Vagina (tissue), 2 donors: ENCODE data around the gene CAPN1. TPM values are rescaled to one million over a fixed set of nuclear protein-coding genes. Genes with fewer than 3 reads are reported as not detected.

Source experiments
- DNase-seq, 2 donors: peaks; one replicate each; pipeline ENCODE4 v3.0.0-alpha.2; 2017; ENCODE audit errors: extremely low spot score in 2 of 2
- H3K27ac ChIP-seq: fragments of 200-600 bp; sonication (generic); one replicate; pipeline ENCODE4 v1.5.1; 2019
- H3K27me3 ChIP-seq: fragments of 200-600 bp; sonication (generic); one replicate; pipeline ENCODE4 v1.5.1; 2019
- H3K36me3 ChIP-seq, 2 donors: fragments of 200-600 bp; sonication (generic); one replicate each; pipeline ENCODE4 v1.5.1; 2017 to 2019
- H3K4me1 ChIP-seq: fragments of 200-600 bp; sonication (generic); one replicate; pipeline ENCODE4 v1.5.1; 2019
- H3K4me3 ChIP-seq, 2 donors: fragments of 200-600 bp; sonication (generic); 1 replicate in 1 of 2; 2 replicates in 1 of 2; pipeline ENCODE4 v1.5.1; 2016 to 2019
- H3K9me3 ChIP-seq: fragments of 200-600 bp; sonication (generic); one replicate; pipeline ENCODE4 v1.5.1; 2019
- POLR2A ChIP-seq, 2 donors: fragments of 450-650 bp; IDR thresholded peaks; one replicate each; pipeline ENCODE4 v1.6.1; 2017; ENCODE audit warnings: antibody characterized with exemption in 2 of 2, mild to moderate bottlenecking in 2 of 2, moderate library complexity in 2 of 2
- POLR2AphosphoS5 ChIP-seq, 2 donors: sonication (generic); formaldehyde crosslinking; IDR thresholded peaks; one replicate each; pipeline ENCODE4 v1.9.0; 2017; ENCODE audit warnings: antibody characterized with exemption in 2 of 2, mild to moderate bottlenecking in 2 of 2, low read depth in 1 of 2; ENCODE audit not compliant: insufficient read depth in 1 of 2
- intact Hi-C: fragments of 100-400 bp; cut with DNase I; formaldehyde crosslinking; loops from one replicate; pipeline ENCODE4 v1.15.1; 2023
- total RNA-seq: library from RNA; depleted of rRNA; stranded (reverse); fragments of >200 nt; gene quantifications from one replicate; pipeline ENCODE4 v1.2.3, GENCODE V29; 2016
- TF ChIP-seq, protein P1 (sequence below), 3 experiments: fragments of 450-650 bp in 2 of 3; fragments of 200-600 bp in 1 of 3; sonication (generic) in 1 of 3; IDR thresholded peaks; one replicate each; pipeline ENCODE4 v1.5.1; 2017 to 2019; ENCODE audit warnings: antibody characterized with exemption in 3 of 3, mild to moderate bottlenecking in 2 of 3, moderate library complexity in 2 of 3

Gene CAPN1
- total RNA-seq, 1 donor from 2014 or later = 302 TPM

DNA sequence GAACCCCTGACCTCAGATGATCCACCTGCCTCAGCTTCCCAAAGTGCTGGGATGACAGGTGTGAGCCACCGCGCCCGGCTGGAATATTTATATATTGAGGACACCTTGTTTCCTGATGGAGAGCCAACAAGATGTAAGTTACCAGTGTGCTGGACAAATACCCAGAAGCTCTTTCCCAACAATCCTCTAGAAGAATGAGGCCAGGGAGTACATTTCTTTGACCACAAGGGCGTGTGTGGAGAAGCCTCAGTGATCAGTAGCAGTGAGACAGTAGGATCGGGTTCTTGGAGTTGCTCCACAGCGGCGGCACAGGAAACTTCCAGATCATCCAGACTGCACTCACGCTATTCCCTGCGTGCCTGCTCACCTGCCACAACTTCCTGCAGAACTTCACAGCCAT lies 69.7 kb downstream of the CAPN1 start:
- Histone ChIP-seq H3K27me3 (no peaks in the 10 kb centered on the region), H3K4me1 (no peaks in the 10 kb centered on the region), H3K27ac (no peak overlapping the region), H3K4me3 (no peak overlapping the region), H3K9me3 (no peaks in the 10 kb centered on the region), H3K36me3 (no peaks in the 10 kb centered on the region)
- intact Hi-C loops = no loop called here
- no peak for TF ChIP-seq POLR2AphosphoS5 (IDR thresholded peaks at IDR 0.05; ENCODE audit: insufficient read depth in 1 of 2, low read depth in 1 of 2)
- TF ChIP-seq, protein P1, sequence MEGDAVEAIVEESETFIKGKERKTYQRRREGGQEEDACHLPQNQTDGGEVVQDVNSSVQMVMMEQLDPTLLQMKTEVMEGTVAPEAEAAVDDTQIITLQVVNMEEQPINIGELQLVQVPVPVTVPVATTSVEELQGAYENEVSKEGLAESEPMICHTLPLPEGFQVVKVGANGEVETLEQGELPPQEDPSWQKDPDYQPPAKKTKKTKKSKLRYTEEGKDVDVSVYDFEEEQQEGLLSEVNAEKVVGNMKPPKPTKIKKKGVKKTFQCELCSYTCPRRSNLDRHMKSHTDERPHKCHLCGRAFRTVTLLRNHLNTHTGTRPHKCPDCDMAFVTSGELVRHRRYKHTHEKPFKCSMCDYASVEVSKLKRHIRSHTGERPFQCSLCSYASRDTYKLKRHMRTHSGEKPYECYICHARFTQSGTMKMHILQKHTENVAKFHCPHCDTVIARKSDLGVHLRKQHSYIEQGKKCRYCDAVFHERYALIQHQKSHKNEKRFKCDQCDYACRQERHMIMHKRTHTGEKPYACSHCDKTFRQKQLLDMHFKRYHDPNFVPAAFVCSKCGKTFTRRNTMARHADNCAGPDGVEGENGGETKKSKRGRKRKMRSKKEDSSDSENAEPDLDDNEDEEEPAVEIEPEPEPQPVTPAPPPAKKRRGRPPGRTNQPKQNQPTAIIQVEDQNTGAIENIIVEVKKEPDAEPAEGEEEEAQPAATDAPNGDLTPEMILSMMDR (IDR thresholded peaks at IDR 0.05) = no peak
- no peak for TF ChIP-seq POLR2A (IDR thresholded peaks at IDR 0.05)
- no peak for DNase-seq

DNA sequence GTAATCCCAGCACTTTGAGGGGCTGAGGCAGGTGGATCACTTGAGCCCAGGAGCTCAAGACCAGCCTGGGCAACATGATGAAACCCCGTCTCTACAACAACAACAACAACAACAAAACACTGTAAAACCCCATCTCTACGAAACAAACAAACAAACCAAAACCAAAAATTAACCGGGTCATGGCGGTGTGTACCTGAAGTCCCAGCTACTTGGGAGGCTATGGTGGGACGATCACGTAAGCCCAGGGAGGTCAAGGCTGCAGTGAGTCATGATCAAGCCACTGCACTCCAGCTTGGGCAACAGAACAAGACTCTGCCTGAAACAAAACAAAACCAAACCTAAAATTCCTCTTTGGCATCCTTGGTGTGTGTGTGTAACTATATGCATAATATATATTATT lies 73.0 kb downstream of the CAPN1 start:
- intact Hi-C loops = no loop called here
- no peak overlapping the region for H3K4me3 ChIP-seq
- H3K36me3 ChIP-seq = no peaks in the 10 kb centered on the region
- H3K27ac ChIP-seq = no peak overlapping the region
- H3K4me1 ChIP-seq = no peaks in the 10 kb centered on the region
- no peaks in the 10 kb centered on the region for H3K9me3 ChIP-seq
- TF ChIP-seq POLR2A (IDR thresholded peaks at IDR 0.05) = no peak
- TF ChIP-seq, protein P1 (IDR thresholded peaks at IDR 0.05) = no peak
- TF ChIP-seq POLR2AphosphoS5 (IDR thresholded peaks at IDR 0.05; ENCODE audit: insufficient read depth in 1 of 2, low read depth in 1 of 2) = no peak
- DNase-seq = no peak
- H3K27me3 ChIP-seq = no peaks in the 10 kb centered on the region

DNA sequence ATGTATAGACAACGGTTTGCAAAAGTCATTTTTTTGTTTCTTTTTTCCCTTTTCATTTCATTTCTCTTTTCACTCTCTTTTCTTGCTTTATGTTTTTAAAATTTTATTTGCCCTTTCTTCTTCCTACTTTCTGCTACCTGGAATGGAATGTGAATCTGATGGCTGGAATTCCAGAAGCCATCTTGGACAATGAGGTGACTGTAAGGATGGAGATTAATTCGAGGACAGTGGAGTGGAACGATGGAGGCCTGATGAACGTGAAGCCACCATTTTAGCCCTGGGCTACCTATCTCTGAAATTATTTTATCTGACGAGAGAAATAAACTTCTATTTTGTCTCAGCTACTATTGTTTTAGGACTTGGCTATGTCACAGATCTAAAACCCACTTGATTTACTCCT lies 77.3 kb downstream of the CAPN1 start:
- Histone ChIP-seq H3K27ac (no peak overlapping the region), H3K27me3 (no peaks in the 10 kb centered on the region), H3K4me1 (peaks cover 20% of the 10 kb centered on the region), H3K36me3 (no peaks in the 10 kb centered on the region), H3K4me3 (no peak overlapping the region), H3K9me3 (no peaks in the 10 kb centered on the region)
- TF ChIP-seq, protein P1 (IDR thresholded peaks at IDR 0.05) = no peak
- no peak for TF ChIP-seq POLR2AphosphoS5 (IDR thresholded peaks at IDR 0.05; ENCODE audit: insufficient read depth in 1 of 2, low read depth in 1 of 2)
- TF ChIP-seq POLR2A (IDR thresholded peaks at IDR 0.05) = no peak
- no peak for DNase-seq
- intact Hi-C loops = no loop called here

DNA sequence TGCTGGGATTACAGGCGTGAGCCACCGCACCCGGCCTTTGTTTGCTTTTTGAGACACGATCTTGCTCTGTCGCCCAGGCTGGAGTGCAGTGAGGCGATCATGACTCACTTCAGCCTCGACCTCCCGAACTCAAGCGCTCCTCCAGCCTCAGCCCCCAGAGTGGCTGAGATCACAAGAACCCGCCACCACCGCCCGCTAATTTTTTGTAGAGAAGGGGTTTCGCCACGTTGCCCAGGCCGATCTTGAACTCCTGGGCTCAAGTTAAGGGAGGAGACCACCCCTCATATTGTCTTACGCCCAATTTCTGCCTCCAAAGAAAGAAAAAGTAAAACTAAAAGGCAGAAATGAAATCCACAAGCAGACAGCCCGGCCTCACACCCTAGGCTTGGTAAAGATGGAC lies 78.6 kb downstream of the CAPN1 start:
- no peaks in the 10 kb centered on the region for H3K9me3 ChIP-seq
- intact Hi-C loops = no loop called here
- H3K4me3 ChIP-seq = no peak overlapping the region
- no peaks in the 10 kb centered on the region for H3K36me3 ChIP-seq
- peaks cover 20% of the 10 kb centered on the region for H3K4me1 ChIP-seq
- H3K27ac ChIP-seq = no peak overlapping the region
- no peaks in the 10 kb centered on the region for H3K27me3 ChIP-seq
- TF ChIP-seq POLR2AphosphoS5 (IDR thresholded peaks at IDR 0.05; ENCODE audit: insufficient read depth in 1 of 2, low read depth in 1 of 2) (no peak), POLR2A (IDR thresholded peaks at IDR 0.05) (no peak)
- TF ChIP-seq, protein P1 (IDR thresholded peaks at IDR 0.05) = no peak
- DNase-seq = no peak

DNA sequence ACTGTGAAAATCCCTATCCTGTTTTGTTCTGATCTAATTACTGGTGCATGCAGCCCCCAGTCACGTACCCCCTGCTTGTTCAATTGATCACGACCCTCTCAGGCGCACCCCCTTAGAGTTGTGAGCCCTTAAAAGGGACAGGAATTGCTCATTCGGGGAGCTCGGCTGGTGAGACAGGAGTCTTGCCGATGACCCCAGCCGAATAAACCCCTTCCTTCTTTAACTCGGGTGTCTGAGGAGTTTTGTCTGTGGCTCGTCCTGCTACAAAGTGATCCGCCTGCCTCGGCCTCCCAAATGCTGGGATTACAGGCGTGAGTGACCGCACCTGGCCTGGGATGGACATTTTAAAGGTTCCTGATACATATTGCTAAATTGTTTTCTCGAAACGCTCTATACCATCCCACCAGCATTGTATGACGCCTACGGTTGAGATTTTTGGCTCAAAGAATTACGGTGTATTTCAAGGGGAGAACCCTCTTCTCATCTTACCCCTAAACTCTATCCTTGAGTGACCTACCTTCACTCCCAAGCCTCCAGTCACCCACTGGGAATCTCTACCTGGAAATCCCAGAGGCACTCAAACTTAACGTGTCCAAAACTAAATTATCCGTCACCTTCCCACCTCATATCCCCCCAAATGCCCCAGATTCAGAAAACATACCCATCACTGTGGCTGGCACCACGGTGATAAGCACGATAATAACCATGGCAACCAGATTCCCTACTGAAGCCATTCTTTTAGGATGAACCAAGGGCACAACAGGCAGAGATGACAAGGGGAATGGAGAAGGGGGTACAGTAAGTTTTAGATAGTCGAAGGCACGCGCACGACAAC lies 79.2 kb downstream of the CAPN1 start:
- intact Hi-C loops = no loop called here
- peaks cover 20% of the 10 kb centered on the region for H3K4me1 ChIP-seq
- DNase-seq = no peak
- no peaks in the 10 kb centered on the region for H3K36me3 ChIP-seq
- H3K27me3 ChIP-seq = no peaks in the 10 kb centered on the region
- H3K9me3 ChIP-seq = no peaks in the 10 kb centered on the region
- peak overlapping the region; percentile 51 to 59 for H3K4me3 ChIP-seq
- H3K27ac ChIP-seq = peak overlapping the region; percentile 91
- TF ChIP-seq, protein P1 (IDR thresholded peaks at IDR 0.05) = no peak
- TF ChIP-seq POLR2AphosphoS5 (IDR thresholded peaks at IDR 0.05; ENCODE audit: insufficient read depth in 1 of 2, low read depth in 1 of 2) = no peak
- TF ChIP-seq POLR2A (IDR thresholded peaks at IDR 0.05) = no peak
